Suprapubic skin (tissue), 4 donors: ENCODE measurements around the gene TIGIT. TPM values are rescaled to one million over a fixed set of nuclear protein-coding genes. Genes with fewer than 3 reads are reported as not detected.

Source experiments
- DNase-seq, 2 donors: peaks; one replicate each; pipeline ENCODE4 v3.0.0-alpha.2; 2019; ENCODE audit warnings: low spot score in 2 of 2
- H3K27ac ChIP-seq: fragments of 200-600 bp; sonication (generic); one replicate; pipeline ENCODE4 v1.5.1; 2019
- H3K27me3 ChIP-seq: fragments of 200-600 bp; sonication (generic); one replicate; pipeline ENCODE4 v1.5.1; 2019
- H3K36me3 ChIP-seq: fragments of 200-600 bp; sonication (generic); one replicate; pipeline ENCODE4 v1.5.1; 2019
- H3K4me1 ChIP-seq: fragments of 200-600 bp; sonication (generic); one replicate; pipeline ENCODE4 v1.5.1; 2019
- H3K4me3 ChIP-seq: fragments of 200-600 bp; sonication (generic); one replicate; pipeline ENCODE4 v1.5.1; 2019; ENCODE audit warnings: mild to moderate bottlenecking
- H3K9me3 ChIP-seq: fragments of 200-600 bp; sonication (generic); one replicate; pipeline ENCODE4 v1.5.1; 2019
- EP300 ChIP-seq: sonication (generic); formaldehyde crosslinking; IDR thresholded peaks from one replicate; pipeline ENCODE4 v1.6.1; 2017; ENCODE audit warnings: antibody characterized with exemption
- POLR2A ChIP-seq, 2 donors: fragments of 450-650 bp; IDR thresholded peaks; one replicate each; pipeline ENCODE4 v1.6.1; 2017; ENCODE audit warnings: antibody characterized with exemption in 2 of 2, mild to moderate bottlenecking in 2 of 2, moderate library complexity in 2 of 2
- POLR2AphosphoS5 ChIP-seq, 3 donors: sonication (generic); formaldehyde crosslinking; IDR thresholded peaks; one replicate each; pipeline ENCODE4 v1.6.1; 2017; ENCODE audit warnings: antibody characterized with exemption in 3 of 3
- WGBS: methylation state at CpG from one replicate; pipeline ENCODE4 v1.1.5; 2018; 5-methylcytosine and 5-hydroxymethylcytosine counted together
- total RNA-seq, 4 donors: library from RNA; depleted of rRNA; stranded (reverse); fragments of >200 nt; gene quantifications; one replicate each; pipeline ENCODE4 v1.1.0, GENCODE V29; 2016
- TF ChIP-seq, protein P1 (sequence below), 2 donors: fragments of 200-600 bp in 1 of 2; fragments of 450-650 bp in 1 of 2; sonication (generic) in 1 of 2; IDR thresholded peaks; one replicate each; pipeline ENCODE4 v1.5.1; 2016 to 2019; ENCODE audit warnings: antibody characterized with exemption in 2 of 2, mild to moderate bottlenecking in 1 of 2, moderate library complexity in 1 of 2

Gene TIGIT
- under 1 TPM in 1 of 4 donors, not detected in 3; 0.30 TPM for total RNA-seq

DNA sequence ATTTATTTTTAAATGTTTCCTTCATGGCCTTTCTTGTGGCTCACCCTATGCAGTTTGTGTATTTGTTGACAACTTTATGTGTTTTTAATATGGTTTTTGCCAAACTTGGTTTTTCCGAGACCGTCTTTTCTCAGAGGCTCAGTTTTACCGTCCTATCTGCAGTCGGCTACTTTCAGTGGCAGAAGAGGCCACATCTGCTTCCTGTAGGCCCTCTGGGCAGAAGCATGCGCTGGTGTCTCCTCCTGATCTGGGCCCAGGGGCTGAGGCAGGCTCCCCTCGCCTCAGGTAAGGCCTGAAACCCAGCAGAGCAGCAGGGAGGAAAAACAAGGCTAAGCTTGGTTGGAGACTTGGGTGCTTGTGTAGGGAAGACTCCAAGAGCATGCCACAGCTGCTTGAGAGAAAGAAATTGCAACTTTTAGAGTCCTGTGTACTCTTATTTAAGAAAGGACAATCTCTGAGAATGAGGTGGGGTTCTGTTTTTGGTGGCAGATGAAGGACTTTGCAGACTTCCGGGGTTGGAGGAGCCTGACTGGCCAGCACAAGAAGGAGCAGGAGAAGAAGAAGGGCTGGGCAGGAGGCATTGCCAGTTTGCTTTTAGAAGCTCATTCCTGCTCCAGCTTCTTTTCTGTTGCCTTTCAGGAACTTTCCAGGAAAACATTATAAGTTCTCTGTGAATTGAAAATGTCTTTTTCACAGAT is at the start of gene TIGIT:
Gene TIGIT (plus strand): TSS at position 191 of the 698 bp plus-strand sequence. CDS start 34 bp downstream, at position 225.
- H3K27ac ChIP-seq: no peak within 1 kb of the TSS
- no peak for DNase-seq
- 90% methylated on average over 7 of the region's 7 CpGs for WGBS
- no peaks in the 10 kb centered on the region for H3K9me3 ChIP-seq
- no peaks in the 10 kb centered on the region for H3K36me3 ChIP-seq
- no peaks in the 10 kb centered on the region for H3K27me3 ChIP-seq
- no peaks in the 10 kb centered on the region for H3K4me1 ChIP-seq
- no peak within 1 kb of the TSS for H3K4me3 ChIP-seq
- TF ChIP-seq, protein P1, sequence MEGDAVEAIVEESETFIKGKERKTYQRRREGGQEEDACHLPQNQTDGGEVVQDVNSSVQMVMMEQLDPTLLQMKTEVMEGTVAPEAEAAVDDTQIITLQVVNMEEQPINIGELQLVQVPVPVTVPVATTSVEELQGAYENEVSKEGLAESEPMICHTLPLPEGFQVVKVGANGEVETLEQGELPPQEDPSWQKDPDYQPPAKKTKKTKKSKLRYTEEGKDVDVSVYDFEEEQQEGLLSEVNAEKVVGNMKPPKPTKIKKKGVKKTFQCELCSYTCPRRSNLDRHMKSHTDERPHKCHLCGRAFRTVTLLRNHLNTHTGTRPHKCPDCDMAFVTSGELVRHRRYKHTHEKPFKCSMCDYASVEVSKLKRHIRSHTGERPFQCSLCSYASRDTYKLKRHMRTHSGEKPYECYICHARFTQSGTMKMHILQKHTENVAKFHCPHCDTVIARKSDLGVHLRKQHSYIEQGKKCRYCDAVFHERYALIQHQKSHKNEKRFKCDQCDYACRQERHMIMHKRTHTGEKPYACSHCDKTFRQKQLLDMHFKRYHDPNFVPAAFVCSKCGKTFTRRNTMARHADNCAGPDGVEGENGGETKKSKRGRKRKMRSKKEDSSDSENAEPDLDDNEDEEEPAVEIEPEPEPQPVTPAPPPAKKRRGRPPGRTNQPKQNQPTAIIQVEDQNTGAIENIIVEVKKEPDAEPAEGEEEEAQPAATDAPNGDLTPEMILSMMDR (IDR thresholded peaks at IDR 0.05): no peak
- TF ChIP-seq POLR2A (IDR thresholded peaks at IDR 0.05): no peak

DNA sequence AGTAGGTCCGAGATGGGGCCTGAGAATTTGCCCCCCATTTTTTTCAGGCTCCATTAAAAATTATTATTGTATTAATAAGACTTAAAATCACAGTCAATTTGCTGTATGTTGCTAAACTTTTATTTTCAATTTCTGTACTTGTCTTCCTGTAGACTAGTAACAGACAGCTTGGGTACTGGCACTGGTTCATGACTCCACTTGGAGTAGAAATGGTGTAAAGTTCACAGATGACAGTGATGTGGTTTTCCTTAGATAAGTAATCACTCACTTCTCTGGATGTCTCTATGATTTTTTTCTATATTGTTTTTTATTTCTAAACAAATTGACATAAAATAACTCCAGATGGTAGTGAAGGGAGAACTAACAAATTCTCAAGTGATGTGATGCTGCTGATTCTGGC is 40.9 kb upstream of the TIGIT start:
- no peak for TF ChIP-seq EP300
- TF ChIP-seq, protein P1 (IDR thresholded peaks at IDR 0.05): no peak
- TF ChIP-seq POLR2A (IDR thresholded peaks at IDR 0.05): no peak
- no peak for TF ChIP-seq POLR2AphosphoS5 (IDR thresholded peaks at IDR 0.05)
- no peak overlapping the region for H3K27ac ChIP-seq
- no peaks in the 10 kb centered on the region for H3K4me1 ChIP-seq
- no peak overlapping the region for H3K4me3 ChIP-seq
- DNase-seq: no peak
- no peaks in the 10 kb centered on the region for H3K36me3 ChIP-seq
- H3K9me3 ChIP-seq: no peaks in the 10 kb centered on the region
- no peaks in the 10 kb centered on the region for H3K27me3 ChIP-seq
- WGBS: 57% methylated on average over 1 of the region's 1 CpG

DNA sequence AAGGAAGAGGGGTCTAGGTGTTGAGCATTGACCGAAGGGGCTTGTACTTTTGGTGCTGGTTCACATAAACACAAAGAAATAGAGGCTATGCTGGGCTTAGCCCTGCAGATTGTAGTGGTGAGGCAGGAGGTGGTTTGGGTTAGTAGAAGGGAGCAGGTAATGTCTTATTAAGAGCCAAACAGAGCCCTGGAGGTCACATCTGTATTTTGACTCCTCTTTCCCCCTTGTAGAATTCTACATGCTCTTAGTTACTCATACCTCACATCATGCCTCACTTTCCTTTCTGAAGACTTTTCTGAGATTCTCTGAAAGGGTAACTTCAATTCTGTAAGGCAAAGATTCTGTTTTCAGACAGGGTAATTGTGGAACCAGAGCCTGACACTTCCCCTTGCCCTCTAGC is 40.3 kb upstream of the TIGIT start:
- no peaks in the 10 kb centered on the region for H3K36me3 ChIP-seq
- H3K4me1 ChIP-seq: no peaks in the 10 kb centered on the region
- no peak overlapping the region for H3K4me3 ChIP-seq
- TF ChIP-seq POLR2A (IDR thresholded peaks at IDR 0.05) (no peak), EP300 (no peak), POLR2AphosphoS5 (IDR thresholded peaks at IDR 0.05) (no peak)
- TF ChIP-seq, protein P1 (IDR thresholded peaks at IDR 0.05): no peak
- no peak overlapping the region for H3K27ac ChIP-seq
- H3K27me3 ChIP-seq: no peaks in the 10 kb centered on the region
- 88% methylated on average over 1 of the region's 1 CpG for WGBS
- no peak for DNase-seq
- H3K9me3 ChIP-seq: peaks cover 4% of the 10 kb centered on the region

DNA sequence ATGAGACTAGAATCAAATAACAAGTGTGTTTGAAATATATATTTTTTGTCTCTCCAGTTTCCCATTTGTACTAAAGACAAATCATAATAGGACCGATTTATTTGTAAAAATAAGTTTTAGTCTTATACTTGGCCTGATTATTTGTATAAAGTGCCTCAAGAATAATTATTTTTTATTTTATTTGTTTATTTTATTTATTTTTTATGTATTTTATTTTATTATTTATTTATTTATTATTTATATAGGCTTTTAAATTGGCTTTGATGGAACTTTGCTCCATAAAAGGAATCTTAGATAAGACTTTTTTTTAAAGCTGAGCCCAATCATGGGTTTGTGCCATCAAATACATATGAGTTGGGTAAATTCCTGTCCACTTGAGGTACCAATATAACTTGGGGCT is 34.3 kb upstream of the TIGIT start:
- TF ChIP-seq POLR2AphosphoS5 (IDR thresholded peaks at IDR 0.05) (no peak), EP300 (no peak), POLR2A (IDR thresholded peaks at IDR 0.05) (no peak)
- TF ChIP-seq, protein P1 (IDR thresholded peaks at IDR 0.05): no peak
- Histone ChIP-seq H3K4me3 (no peak overlapping the region), H3K9me3 (peaks cover 10% of the 10 kb centered on the region), H3K27me3 (no peaks in the 10 kb centered on the region), H3K4me1 (no peaks in the 10 kb centered on the region), H3K27ac (no peak overlapping the region), H3K36me3 (no peaks in the 10 kb centered on the region)
- 96% methylated on average over 1 of the region's 1 CpG for WGBS
- no peak for DNase-seq

DNA sequence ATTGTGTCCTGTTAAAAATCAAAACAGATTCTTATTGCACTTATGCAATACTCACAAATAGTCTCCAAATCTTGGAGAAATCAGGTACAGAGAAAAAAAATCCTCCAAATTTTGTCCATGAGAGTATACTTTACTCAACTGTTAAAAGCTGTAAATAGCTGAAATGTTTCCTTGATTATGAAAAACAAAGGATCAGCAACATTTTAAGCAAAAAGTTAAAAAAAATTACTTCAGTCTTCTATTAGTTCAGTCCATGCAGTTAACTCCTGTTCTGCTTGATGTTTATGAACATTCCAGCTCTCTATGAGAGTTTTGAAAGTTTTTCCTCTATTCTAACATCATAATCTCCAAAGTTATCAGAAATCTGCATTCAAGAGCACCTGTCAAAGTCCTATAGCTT is 33.7 kb upstream of the TIGIT start:
- no peaks in the 10 kb centered on the region for H3K4me1 ChIP-seq
- no peak for DNase-seq
- no peak for TF ChIP-seq EP300
- TF ChIP-seq POLR2AphosphoS5 (IDR thresholded peaks at IDR 0.05): no peak
- TF ChIP-seq, protein P1 (IDR thresholded peaks at IDR 0.05): no peak
- no peak for TF ChIP-seq POLR2A (IDR thresholded peaks at IDR 0.05)
- no peaks in the 10 kb centered on the region for H3K27me3 ChIP-seq
- H3K4me3 ChIP-seq: no peak overlapping the region
- no peaks in the 10 kb centered on the region for H3K36me3 ChIP-seq
- H3K27ac ChIP-seq: no peak overlapping the region
- H3K9me3 ChIP-seq: peaks cover 10% of the 10 kb centered on the region
